ENCODE data around the gene CPB2.
A peak's percentile ranks its signal among the peaks of the same experiment; 100 is the strongest.

The CPB2 gene

DNA sequence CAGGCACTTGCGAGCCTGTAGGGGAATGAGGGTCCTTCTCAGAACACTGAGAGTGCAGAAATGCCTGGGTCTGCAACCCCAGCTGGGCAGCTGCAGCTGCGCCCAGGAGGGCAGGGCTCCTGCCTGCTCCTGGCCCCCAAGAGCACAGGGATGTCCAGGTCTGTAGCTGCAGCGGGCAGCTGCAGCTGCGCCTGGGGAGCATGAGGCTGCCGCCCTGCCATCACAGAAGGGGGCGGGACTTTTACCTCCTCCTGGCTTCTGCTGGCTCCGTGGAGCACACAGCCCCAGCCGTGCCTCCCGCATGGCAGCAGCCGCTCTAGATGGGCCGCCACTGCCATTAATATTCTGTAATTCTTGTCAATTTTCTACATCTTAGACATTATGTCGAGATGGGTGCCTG is 17.8 kb downstream of the CPB2 start:
- Mint-ChIP-seq H3K4me3 (no peak overlapping the region), H3K27me3 (ENCODE audit: low read depth, poor library complexity) (peaks cover 4% of the 10 kb centered on the region), H3K9me3 (no peaks in the 10 kb centered on the region), H3K4me1 (no peaks in the 10 kb centered on the region), H3K27ac (no peak overlapping the region), H3K36me3 (ENCODE audit: low read depth) (no peaks in the 10 kb centered on the region)
- TF ChIP-seq, protein P1, sequence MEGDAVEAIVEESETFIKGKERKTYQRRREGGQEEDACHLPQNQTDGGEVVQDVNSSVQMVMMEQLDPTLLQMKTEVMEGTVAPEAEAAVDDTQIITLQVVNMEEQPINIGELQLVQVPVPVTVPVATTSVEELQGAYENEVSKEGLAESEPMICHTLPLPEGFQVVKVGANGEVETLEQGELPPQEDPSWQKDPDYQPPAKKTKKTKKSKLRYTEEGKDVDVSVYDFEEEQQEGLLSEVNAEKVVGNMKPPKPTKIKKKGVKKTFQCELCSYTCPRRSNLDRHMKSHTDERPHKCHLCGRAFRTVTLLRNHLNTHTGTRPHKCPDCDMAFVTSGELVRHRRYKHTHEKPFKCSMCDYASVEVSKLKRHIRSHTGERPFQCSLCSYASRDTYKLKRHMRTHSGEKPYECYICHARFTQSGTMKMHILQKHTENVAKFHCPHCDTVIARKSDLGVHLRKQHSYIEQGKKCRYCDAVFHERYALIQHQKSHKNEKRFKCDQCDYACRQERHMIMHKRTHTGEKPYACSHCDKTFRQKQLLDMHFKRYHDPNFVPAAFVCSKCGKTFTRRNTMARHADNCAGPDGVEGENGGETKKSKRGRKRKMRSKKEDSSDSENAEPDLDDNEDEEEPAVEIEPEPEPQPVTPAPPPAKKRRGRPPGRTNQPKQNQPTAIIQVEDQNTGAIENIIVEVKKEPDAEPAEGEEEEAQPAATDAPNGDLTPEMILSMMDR (IDR thresholded peaks at IDR 0.05) = no peak
- no peak for DNase-seq

DNA sequence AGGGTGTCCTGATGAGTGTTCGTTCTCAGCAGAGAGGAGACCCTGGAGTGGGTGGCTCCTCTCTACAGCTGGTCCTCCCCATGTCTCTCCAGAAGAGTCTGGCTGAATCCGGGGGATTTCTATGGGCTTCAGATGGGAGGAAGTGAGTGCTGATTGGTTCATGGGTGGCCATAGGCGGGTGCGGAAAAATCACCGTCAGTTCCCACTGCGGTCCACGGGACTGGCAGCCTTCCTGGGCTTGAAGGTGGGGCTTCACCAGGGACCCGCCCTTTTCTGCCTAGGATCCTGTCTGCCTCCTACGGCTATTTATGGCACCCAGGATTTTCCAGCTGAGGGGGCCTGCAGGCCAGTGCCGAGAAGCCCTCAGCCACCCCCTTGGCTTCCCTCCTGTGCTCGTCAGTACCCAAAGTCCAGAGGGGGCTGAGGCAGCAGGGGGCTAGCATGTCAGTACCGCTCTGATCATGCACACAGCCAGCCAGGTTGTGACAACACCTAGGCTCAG is 18.4 kb downstream of the CPB2 start:
- Mint-ChIP-seq H3K27me3 (ENCODE audit: low read depth, poor library complexity) (peaks cover 4% of the 10 kb centered on the region), H3K4me1 (no peaks in the 10 kb centered on the region), H3K36me3 (ENCODE audit: low read depth) (no peaks in the 10 kb centered on the region), H3K4me3 (no peak overlapping the region), H3K27ac (no peak overlapping the region), H3K9me3 (no peaks in the 10 kb centered on the region)
- no peak for DNase-seq
- TF ChIP-seq, protein P1 (IDR thresholded peaks at IDR 0.05) = no peak

DNA sequence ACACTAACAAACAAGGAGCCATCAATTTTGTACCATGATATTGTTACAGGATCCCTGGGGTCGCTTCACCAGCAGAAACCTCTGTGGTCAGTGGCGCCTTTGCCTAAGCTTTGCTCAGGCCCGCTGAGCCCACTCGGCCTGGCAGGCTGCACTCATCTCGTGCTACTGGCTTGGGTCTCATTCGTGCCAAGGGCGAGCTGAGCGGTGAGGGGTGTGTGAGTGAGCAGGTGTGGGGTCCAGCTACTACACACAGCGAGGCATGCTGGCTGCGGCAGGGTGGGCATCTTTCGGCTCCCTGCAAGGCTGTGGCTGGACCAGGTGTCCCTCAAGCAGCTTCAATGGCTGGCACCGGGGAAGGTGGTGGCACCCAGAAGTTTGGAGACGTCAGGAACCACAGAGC is 19.1 kb downstream of the CPB2 start:
- TF ChIP-seq, protein P1 (IDR thresholded peaks at IDR 0.05) = no peak
- H3K27me3 Mint-ChIP-seq (ENCODE audit: low read depth, poor library complexity) = peaks cover 4% of the 10 kb centered on the region
- no peaks in the 10 kb centered on the region for H3K36me3 Mint-ChIP-seq (ENCODE audit: low read depth)
- H3K4me1 Mint-ChIP-seq = no peaks in the 10 kb centered on the region
- H3K9me3 Mint-ChIP-seq = no peaks in the 10 kb centered on the region
- no peak overlapping the region for H3K27ac Mint-ChIP-seq
- DNase-seq = no peak
- H3K4me3 Mint-ChIP-seq = no peak overlapping the region

DNA sequence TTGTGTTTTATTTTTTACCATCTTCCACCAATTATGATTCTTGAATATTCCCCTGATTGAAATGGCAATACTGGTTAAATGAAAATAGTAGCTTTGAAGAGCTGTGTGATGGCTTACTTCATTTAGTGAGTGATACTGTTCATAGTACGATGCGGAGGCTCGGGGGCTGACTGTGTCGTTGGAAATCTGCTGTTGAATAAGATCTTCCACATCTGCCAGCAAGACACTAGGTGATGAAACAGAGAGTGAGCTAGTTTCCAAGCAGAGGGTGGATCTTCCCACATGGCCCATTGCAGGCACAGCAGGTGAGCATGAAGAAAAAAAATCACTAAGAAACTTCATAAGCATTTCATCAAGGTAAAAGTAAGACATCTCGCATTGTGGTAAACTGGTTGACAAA is 22.5 kb downstream of the CPB2 start:
- Mint-ChIP-seq H3K27ac (peak overlapping the region; percentile 43), H3K4me1 (no peaks in the 10 kb centered on the region), H3K36me3 (ENCODE audit: low read depth) (no peaks in the 10 kb centered on the region), H3K4me3 (no peak overlapping the region), H3K27me3 (ENCODE audit: low read depth, poor library complexity) (no peaks in the 10 kb centered on the region), H3K9me3 (no peaks in the 10 kb centered on the region)
- no peak for DNase-seq
- TF ChIP-seq, protein P1 (IDR thresholded peaks at IDR 0.05) = no peak

DNA sequence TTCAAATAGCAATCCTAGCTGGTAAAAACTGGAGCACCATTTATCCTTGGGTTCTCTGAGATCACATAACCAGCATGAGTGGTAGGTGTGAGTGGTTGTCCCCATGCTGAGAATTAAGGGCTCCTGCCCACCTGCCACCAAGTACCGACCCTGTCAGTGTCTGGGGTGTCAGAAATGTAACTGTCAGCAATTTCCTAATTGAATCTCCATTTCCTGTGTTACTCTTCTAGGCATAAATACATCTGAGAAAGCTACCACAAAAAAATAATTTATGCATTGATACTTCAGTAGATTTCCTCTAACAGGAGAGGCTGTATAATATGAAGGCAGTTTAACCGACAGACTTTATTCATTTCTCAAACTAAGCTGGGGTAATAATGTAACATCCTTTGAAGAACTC is 25.1 kb downstream of the CPB2 start:
- Mint-ChIP-seq H3K27me3 (ENCODE audit: low read depth, poor library complexity) (no peaks in the 10 kb centered on the region), H3K4me1 (no peaks in the 10 kb centered on the region), H3K4me3 (no peak overlapping the region), H3K36me3 (ENCODE audit: low read depth) (peaks cover under 1% of the 10 kb centered on the region), H3K27ac (no peak overlapping the region), H3K9me3 (peaks cover 2% of the 10 kb centered on the region)
- TF ChIP-seq, protein P1 (IDR thresholded peaks at IDR 0.05) = no peak
- no peak for DNase-seq

DNA sequence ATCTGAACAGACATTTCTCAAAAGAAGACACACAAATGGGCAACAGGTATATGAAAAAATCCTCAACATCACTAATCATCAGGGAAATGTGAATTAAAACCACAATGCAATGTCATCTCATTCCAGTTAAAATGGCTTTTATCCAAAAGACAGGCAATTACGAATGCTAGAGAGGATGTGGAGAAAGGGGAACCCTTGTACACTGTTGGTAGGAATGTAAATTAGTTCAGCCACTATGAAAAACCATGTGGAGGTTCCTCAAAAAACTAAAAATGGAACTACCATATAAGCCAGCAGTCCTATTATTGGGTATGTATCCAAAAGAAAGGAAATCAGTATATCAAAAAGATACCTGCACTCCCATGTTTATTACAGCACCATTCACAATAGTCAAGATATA is 27.6 kb downstream of the CPB2 start:
- Mint-ChIP-seq H3K27me3 (ENCODE audit: low read depth, poor library complexity) (no peaks in the 10 kb centered on the region), H3K4me1 (no peaks in the 10 kb centered on the region), H3K27ac (no peak overlapping the region), H3K4me3 (no peak overlapping the region), H3K36me3 (ENCODE audit: low read depth) (peaks cover 10% of the 10 kb centered on the region), H3K9me3 (peaks cover 12% of the 10 kb centered on the region)
- TF ChIP-seq, protein P1 (IDR thresholded peaks at IDR 0.05) = no peak
- DNase-seq = no peak
